ENCODE measurements around the gene ABCG1.

ABCG1 gene

DNA sequence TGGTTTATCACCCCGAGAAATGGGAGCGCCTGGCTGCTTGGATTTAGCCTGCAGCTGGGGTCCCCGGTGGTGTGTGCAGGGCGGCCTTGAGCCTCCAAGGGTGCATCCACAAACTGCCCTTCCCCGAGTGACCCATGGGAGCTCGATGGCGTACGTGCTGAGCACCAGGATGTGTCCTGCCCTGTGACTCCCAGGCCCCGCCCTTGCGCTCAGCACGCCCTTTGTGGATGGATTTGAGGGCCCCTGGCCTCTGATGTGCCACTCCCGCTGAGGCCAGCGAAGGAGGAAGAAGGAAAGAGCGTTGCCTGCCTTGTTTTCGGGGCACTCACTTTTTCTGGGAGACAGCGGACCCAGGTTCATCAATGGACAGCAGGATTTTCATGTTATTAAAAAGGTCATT is 98.0 kb downstream of the ABCG1 start:
- in situ Hi-C loops (cut with MboI; ENCODE audit: low sequenced_read_pairs) = no loop called here

DNA sequence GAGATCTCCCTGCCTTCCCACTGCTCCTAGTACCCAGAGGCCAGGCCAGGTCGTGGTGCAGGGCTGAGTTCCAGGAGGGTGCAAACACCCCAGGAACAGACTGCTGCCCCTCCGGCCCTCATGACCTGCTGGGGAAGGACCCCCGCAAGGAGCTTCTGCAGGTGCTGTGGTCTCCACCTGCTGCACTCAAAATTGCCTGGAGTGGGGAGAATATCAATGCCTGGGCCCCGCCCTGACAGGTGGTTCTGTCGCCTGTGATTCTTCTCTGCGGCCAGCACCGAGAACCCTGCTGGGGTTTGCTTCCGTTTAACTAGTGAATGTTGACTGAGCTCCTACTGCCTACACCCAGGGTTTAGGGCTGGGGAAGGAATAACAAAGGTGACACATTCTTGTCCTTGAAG is 98.4 kb downstream of the ABCG1 start:
- in situ Hi-C loops (cut with MboI; ENCODE audit: low sequenced_read_pairs) = no loop called here

DNA sequence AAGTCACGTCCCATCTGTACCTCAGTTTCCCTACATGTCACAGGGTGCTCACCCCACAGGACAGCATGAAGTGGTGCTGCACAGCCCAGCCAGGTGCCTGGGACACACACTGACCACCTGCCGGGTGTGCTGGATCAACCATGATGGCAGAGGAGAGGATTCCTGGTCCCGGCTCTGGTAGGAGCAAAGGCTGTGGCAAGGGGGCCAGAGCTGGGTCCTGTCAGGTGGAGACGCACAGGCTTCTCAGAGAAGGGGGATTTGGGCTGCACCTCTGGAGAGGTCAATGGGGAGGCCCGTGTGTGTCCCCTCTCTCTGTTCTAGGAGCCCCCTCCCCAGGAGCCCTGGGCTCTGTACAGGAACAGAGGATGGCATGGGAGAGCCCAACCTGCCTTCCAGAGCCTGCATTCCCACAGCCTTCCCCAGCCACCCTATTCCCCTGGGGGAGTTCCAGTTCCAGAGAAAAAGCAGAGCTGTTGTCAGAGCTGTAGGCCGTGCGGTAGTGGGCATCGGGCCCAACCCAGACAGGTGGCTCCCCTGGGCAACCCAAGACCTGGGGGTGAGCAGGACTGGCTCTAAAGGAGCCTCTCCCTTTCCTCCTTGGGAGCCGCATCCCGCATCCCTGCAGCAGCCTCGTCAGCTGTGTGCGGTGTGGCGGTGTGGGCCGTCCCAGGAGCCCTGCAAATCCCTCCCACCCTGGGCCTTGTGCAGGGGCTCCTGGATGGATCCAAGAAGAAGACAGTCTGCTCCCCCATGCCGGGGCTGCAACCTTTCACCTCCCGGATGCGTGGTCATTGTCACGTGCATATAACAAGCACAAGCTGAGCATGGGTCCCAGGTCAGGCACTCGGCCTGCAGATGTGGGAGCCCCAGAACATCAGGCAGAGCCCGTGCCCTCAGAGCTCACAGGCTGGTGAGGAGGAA is 99.1 kb downstream of the ABCG1 start:
- in situ Hi-C loops (cut with MboI; ENCODE audit: low sequenced_read_pairs) = no loop called here

DNA sequence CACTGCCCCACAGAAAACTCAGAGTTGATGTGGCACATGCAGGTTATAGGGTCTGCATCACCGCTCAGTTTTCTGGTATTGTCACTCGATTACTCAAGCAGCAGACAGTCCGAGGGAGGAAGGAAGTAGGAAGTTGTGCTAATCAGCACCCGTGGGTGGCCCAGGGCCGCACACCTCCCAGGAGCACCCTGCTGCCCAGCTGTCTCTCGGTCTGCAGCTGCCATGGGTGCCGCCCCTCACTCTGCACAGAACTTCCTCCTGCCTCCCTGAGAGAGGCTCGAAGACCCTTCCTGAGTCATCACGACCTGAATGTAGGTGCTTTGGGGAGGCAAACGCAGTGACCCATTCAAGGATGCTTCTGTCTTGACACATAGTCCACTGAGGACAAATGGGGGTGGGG is 100.4 kb downstream of the ABCG1 start:
- in situ Hi-C loops (cut with MboI; ENCODE audit: low sequenced_read_pairs) = no loop called here

- in situ Hi-C loops (cut with MboI; ENCODE audit: low sequenced_read_pairs) = loop anchor here (10.0 kb wide), 1 partner anchor 55 kb away; no protein-coding TSS in a partner anchor
Measured at GRCh38 chr21:42319851-42320572, 101.1 kb downstream of the ABCG1 start.

- in situ Hi-C loops (cut with MboI; ENCODE audit: low sequenced_read_pairs) = loop anchor here (10.0 kb wide), 1 partner anchor 54 kb away; no protein-coding TSS in a partner anchor
Measured at GRCh38 chr21:42320791-42321190, 101.9 kb downstream of the ABCG1 start.

DNA sequence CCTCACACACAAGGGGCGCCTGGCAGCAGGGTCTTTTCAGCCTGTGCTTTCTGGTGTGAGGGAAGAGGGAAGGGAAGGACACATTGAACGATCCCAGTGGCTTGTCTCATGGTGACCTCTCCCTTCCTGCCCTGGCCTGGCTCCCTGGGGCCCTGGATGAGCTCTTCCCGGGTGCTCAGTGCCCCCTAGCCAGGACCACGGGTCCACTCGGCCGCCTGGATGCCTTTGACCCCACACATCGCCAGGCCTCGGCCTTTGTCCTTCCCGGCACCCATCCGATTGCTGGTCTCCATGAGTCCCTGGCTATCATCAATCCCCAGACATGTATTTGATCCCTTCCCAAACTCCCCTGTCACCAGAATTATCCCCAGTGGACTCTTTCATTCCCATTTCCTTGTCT is 102.3 kb downstream of the ABCG1 start:
- in situ Hi-C loops (cut with MboI; ENCODE audit: low sequenced_read_pairs) = loop anchor here (10.0 kb wide), 1 partner anchor 54 kb away; no protein-coding TSS in a partner anchor

- in situ Hi-C loops (cut with MboI; ENCODE audit: low sequenced_read_pairs) = loop anchor here (10.0 kb wide), 1 partner anchor 53 kb away; no protein-coding TSS in a partner anchor
Measured at GRCh38 chr21:42321845-42322244, 102.9 kb downstream of the ABCG1 start.

GRCh38 chr21:42324896-42325295 is 106.0 kb downstream of the ABCG1 start:
- in situ Hi-C loops (cut with MboI; ENCODE audit: low sequenced_read_pairs) = loop anchor here (10.0 kb wide), 1 partner anchor 50 kb away; no protein-coding TSS in a partner anchor

GRCh38 chr21:42330380-42331371 is 111.7 kb downstream of the ABCG1 start:
- in situ Hi-C loops (cut with MboI; ENCODE audit: low sequenced_read_pairs) = no loop called here

- in situ Hi-C loops (cut with MboI; ENCODE audit: low sequenced_read_pairs) = no loop called here
Measured at GRCh38 chr21:42331660-42332059, 112.7 kb downstream of the ABCG1 start.

DNA sequence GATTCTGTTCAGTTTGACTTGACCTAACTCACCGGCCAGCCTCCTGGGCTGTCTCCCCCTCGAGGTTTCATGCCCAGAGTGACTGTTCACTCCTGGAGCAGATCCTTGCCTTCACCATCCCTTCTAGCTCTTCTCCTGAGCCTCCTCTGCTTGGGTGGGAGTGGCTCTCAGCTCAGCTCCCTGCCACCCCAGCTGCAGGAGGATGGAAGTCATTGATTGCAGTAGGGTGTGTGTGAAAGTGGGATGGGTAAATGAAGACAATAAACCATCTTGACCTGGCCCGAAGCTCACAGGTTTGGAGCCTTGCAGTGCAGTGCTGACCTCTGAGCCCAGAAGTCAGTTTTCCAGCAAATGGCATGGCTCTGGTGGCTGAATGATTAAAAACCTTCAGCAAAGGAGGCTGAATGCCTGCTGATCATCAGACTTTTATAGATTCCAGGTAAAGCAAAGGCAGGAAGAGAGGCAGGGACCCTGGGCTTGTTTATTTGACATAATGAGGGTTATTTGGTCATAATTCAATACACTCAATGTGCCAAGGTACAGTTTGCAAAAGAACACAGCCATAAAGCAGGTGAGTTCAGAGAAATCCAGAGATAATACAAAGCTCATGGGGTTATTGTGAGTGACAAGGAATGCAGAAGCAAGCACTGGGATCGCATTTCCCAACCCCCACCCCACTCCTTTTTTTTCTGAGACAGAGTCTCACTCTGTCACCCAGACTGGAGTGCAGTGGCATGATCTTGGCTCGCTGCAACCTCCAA is 113.8 kb downstream of the ABCG1 start:
- in situ Hi-C loops (cut with MboI; ENCODE audit: low sequenced_read_pairs) = no loop called here

- in situ Hi-C loops (cut with MboI; ENCODE audit: low sequenced_read_pairs) = no loop called here
Measured at GRCh38 chr21:42336054-42336453, 117.1 kb downstream of the ABCG1 start.

- in situ Hi-C loops (cut with MboI; ENCODE audit: low sequenced_read_pairs) = no loop called here
Measured at GRCh38 chr21:42337276-42337675, 118.3 kb downstream of the ABCG1 start.

DNA sequence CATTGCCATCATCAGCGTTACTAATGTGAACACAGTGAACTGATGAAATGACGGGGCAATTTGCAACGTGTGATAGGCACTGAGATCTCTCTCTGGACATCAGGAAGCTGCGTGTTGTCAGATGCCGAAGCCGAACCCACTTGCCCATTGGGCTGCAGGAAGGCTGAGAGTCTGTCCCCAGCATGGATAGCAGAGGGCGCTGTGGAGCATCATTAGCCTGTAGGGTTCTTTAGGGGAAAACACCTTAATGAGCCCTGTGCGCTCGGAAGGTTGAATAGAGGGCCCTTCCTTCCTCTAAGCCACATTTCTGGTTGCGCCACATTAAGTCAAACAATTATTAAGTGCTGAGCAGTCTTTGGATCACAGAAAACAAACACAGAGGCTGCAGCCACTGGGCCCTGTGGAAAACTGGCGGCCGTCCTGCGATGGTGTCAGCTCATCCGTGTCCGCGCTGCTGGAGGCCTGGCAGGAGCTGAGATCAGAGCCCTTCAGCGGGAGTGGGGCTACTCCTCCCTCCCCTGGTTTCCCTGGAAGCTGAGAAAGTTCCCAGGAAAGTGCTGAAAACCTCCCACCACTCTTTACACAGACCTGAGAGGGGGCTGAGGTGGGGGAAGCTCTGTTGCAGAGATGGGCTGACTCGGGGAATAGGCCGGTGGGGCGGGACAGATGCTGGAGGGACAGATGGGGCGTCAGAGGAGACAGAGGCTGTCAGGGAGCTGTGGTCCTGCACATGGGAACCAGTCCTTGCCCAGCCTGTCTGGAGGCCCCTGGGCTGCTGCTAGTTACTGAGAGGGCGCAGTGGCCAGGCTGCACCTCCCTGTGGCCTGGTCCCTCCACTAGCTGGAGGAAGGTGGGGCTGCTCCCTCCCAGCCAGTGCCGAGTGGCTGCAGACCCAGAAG is 119.1 kb downstream of the ABCG1 start:
- in situ Hi-C loops (cut with MboI; ENCODE audit: low sequenced_read_pairs) = no loop called here

DNA sequence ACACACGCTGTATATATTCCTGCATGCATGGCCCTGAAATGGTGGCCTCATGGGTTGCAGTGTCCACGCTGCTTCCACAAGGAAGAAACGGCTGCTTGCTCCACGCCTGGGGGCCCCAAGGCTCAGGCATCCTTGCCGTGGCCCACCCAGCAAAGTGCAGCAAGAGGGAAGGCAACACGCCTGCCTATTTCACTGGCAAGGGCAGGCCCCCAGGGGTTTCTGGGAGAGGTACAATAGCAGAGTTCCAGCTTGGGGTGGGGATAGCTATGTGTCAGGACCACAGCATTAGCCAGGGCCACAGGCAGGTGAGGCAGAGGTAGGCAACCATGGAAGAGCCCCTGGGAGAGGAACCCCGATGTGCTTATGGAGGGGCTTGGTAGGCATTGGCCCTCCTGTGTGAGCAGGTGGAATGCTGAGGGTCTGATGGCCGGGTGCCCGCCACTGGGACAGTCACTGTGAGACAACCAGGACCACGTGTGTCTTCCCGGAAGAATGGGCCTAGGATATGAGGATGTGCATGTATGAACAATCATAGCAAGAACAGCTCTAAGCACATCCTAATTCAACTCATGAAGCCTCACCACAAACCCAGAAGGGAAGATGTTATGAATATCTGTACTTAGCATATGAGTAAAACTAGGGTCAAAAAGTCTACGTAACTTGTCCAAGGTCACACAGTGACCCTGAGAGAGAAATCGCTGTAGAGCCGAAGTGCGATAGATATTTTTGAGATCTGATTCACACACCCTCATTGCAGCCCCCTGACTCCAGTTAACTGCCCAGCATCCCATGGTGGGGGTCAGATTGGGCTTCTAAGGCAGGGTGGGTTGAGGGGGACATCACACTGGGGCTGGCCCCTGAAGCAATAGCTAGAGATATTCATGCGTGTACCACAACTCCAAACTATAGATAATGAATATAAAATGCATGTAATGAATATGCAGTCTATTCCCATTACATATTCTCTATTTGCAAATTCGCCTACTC is 120.1 kb downstream of the ABCG1 start:
- in situ Hi-C loops (cut with MboI; ENCODE audit: low sequenced_read_pairs) = no loop called here

GRCh38 chr21:42340187-42341050 is 121.5 kb downstream of the ABCG1 start:
- in situ Hi-C loops (cut with MboI; ENCODE audit: low sequenced_read_pairs) = no loop called here

All from HL-60/S4 (cell line).